Muscle of arm (tissue), 12 donors: ENCODE data around the gene TDRD1. TPM values are rescaled to one million over a fixed set of nuclear protein-coding genes. Genes with fewer than 3 reads are reported as not detected.

Experiments used
- DNase-seq: peaks from one replicate; pipeline ENCODE4 v3.0.0-alpha.2; 2013
- polyA plus RNA-seq, 12 donors: library from polyadenylated mRNA; unstranded; fragments of 120-200 nt; gene quantifications; one replicate each; pipeline ENCODE4 v1.2.1, GENCODE V29; 2013; ENCODE audit not compliant: insufficient read length in 12 of 12

TDRD1 gene
- polyA plus RNA-seq, 12 donors = 0.08 to 0.44 (median 0.13) TPM; not detected in 2

DNA sequence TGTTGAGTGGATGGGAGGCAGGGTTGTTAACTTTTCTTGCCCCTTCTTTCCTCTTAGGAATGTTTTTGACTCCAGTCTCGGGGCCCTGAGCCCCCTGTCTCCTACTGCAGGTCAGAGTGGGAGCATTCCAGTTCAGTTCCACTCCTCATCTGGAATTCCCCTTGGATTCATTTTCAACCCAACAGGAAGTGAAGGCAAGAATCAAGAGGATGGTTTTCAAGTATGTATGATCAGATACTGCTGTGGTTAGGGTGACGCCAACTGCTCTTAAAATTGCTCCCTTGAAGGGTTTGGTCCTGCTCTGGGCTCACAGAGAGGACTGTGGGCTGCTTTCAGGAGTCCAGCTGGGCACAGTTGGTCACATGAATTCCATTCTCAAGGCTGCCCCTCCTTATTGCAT, 81.9 kb downstream of the TDRD1 start:
- DNase-seq = no peak

DNA sequence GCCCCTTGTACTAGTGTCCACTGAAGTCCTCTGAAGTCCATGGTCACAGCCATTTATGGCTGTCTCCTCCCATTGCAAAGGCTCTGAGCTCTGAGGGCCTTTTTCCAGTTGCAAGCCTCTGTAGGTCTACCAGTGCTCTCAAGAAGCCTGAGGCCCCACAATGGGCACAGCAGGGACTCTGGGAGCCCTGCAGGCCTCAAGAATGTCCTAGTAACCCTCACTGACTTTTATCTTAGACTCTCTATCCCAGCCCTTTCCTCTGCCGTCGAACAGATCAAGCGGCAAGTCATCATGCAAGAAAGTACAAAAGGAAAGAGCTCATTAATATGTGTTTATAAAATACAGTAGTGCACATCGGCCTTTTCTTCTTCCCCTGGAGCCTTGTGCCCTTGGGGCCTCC, 83.3 kb downstream of the TDRD1 start:
- DNase-seq = no peak

DNA sequence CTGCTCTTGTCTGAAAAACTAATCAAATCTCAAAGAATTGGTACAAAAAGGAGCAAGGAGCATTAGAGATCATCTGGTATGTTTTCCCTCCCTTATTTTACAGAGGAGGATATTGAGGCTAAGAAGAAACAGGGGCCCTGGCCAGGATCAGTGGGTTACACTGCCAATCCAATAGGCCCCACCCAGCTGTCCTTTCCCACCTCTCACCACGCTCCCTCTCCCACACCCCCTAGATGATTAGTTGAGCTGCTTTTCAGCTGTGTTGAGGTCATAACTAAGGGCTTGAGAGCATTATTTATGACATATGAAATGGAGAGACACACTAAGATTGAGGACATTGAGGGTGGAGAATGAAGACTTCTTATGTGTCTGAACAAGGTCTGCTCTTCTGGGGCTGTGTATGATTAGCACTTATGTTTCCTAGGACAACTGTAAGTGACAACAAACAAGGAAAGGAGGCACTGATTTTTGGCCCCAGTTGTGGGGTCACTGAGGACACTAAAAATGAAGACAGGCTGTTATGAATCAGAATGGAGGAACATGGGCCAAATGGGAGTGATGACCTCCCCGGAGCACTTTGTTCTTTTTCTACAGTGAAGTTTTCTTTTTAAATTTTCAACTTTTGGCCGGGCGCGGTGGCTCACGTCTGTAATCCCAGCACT, 86.4 kb downstream of the TDRD1 start:
- DNase-seq = no peak

DNA sequence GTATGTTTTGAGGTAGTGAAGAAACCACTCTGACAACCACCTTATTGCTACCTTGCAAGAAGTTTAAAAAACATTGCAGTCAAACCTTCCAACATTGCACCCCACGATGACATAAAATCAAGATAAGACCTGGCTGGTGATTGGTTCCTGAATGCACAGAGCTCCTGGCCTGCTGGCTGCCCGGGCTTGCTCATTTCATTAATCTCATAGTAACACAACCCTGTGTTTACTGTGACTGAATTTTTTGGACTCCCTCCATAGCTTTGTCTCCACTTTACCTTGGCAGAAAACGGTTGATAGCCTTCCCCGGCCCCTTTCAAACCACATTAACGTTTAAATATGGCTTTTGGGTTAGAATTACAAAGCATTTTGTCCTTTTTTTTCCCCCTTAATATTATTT, 87.4 kb downstream of the TDRD1 start:
- DNase-seq = no peak

DNA sequence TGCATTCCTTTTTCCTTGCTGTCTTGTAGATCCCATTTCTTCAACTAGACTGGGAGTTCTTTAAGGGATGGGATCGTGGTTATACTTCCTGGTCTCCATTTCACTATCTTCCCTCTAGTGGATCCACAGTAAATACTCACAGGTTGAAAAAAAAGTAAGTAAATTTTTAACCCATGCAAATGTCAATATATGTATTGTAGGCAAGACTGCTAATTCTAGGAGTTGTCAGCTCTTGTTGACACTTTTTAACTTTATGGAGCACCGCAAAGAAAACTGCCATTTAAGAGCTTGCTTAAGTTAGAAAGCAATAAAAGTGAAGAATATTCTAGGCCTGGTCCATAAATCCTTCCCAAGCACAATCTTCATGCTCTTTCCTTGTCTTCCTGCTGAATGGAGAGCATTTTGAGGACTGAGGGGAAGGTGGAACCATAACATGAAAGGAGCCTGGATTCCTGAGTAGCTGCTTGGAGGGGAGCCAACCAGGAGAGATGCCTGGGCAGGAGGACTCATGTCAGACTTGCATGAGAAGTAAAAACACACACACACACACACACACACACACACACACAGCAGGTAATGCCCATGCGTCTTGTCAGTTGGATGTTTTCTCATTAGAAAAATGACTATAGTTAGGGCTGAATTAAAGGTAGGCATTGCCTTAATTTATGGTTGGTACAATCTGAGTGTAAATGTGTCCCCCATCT, 92.1 kb downstream of the TDRD1 start:
- DNase-seq = no peak

DNA sequence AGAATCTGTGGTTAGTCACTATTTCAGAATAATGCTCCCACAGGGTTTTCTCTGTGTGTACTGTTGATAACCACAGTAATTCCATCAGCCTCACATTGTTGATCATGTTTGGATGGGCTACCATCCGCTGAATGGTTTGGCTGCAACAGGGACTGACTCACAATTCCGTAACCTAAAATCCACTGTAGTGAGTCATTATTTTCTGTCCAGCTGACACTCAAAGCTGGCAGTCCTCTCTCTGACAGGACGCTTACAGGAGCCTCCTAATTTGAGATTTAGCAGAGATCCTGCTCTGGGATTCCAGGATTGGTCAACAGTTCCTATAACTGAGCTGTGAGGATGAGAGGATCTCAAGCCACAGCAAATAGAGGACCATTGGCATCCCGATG, 92.6 kb downstream of the TDRD1 start:
- DNase-seq = no peak

DNA sequence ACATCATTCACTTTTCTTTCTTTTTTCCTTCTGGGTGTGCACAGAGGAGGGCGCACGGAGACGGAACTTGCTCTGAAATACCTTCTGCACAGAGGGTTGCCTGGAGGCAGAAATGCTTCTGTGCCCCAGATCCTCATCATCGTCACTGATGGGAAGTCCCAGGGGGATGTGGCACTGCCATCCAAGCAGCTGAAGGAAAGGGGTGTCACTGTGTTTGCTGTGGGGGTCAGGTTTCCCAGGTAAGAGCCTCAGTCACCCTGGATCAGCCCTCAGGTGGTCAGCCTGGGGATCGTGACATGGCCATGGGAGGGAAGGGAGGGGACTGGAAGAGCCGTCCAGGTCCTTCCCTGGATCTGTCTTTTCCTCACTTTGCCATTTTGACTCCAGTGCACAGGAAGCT, 93.5 kb downstream of the TDRD1 start:
- DNase-seq = no peak

DNA sequence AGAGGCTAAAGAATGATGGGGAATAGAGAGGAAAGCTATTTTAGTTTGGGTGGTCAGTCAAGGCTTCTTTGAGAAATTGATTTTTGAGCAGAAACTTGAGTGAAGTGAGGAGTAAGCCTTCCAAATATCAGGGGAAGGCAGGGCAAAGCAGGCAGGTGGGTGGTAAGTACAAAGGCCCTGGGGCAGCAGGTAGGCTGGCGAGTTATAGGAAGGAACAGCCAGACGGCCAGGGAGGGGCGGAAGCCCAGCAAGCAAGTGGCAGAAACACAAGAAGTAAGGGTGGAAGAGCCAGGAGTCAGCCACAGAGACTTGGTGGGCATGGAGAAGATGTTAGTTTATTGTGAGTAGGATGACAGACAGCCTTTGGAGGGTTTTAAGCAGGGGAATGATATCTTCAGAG, 94.8 kb downstream of the TDRD1 start:
- no peak for DNase-seq

DNA sequence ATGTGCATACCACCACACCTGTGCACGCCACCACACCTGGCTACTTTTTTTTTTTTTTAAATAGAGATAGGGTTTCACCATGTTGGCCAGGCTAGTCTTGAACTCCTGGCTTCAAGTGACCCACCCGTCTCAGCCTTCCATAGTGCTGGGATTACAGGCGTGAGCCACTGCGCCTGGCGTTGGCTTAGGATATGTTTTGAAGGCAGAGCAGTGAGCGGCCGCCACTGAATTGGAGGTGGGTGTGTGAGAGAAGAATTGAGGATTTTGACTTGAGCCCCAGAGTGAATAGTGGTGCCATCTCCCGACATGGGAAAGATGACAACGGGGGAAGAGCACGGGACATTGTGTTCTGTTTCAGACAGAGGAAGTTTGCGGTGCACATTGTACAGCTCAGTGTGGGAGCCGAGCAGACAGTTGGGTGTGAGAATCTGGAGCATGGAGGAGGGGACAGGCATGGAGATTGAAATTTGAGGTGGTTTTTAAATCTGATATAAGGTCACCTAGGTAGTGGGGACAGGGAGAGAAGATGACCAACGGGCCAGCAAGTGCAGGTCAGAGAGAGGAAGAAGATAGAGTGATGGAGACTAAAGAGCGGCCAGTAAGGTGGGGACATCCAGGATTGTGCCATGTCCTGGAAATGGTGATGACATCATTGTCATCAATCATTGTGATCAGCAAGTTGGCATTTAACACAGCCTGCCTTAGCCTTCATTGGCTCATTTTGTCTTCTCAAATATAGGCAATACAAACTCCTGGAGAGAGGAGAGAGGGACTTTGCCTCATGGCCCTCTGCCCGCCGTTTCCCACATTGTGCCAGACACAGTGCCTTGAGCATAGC, 95.7 kb downstream of the TDRD1 start:
- no peak for DNase-seq

DNA sequence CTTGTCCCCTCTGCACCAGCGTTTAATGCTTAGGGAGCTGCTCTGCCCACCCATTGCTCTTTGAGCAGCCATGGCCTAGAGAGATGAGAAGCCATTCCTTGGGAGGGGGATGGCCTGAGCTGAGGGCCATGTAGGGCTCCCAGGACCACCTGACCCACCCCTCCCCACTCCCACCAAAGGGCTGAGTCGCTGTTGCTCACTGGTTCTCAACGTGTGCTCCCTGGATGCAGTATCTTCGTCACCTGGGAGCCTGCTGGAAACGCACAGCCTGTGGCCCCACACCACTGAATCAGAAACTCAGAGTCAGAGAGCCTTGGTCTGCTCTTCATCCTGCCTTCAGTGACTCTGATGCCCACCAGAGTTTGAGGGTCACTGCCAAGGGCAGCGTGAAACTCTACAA, 96.9 kb downstream of the TDRD1 start:
- no peak for DNase-seq

DNA sequence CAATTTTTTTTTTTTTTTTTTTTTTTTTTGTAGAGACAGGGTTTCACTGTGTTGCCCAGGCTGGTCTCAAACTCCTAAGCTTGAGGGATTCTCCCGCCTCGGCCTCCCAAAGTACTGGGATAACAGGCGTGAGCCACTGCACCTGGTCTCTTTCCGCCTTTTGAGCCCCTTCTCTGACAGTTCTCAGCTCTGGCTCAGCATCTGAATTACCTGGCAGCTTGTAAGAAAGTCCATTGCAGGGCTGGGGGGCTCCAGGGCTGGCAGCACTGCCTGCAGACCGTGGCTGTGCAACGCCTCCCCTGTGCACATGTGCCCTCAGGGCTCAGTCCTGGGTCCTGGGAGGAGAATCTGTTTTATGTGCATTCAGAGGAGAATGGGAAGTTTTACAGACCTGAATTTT, 97.5 kb downstream of the TDRD1 start:
- no peak for DNase-seq

DNA sequence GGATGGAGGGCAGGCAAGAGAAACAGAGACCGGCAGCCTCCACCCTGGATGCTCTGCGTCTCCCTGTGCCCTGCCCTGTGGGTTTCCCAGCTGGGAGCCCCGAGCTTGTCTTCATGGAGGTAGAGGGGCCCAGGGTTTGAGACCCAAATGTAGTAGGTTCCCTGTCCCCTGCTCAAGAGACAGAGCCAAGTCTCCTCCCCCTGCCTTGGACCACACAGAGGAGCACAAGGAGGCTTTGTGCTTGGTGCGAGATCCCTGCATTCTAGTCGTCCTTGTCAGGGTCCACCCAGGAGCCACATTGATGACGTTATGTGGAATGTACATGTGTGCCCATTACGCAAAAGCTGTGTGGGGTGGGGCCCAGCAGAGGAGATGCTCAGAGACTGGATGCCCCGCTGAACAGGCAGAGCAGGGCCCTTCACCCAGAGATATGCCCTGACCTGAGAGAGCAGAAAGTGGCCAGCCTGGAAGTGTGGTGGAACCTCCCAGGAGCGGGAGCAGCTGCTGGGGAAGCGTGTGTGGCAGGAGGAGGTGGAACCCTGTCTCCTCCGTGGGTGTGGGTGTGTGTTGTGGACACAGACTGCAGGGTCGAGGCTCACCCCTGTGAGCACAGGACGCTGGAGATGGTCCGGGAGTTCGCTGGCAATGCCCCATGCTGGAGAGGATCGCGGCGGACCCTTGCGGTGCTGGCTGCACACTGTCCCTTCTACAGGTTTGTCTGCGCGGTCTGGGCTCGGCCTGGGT, 99.2 kb downstream of the TDRD1 start:
- no peak for DNase-seq

DNA sequence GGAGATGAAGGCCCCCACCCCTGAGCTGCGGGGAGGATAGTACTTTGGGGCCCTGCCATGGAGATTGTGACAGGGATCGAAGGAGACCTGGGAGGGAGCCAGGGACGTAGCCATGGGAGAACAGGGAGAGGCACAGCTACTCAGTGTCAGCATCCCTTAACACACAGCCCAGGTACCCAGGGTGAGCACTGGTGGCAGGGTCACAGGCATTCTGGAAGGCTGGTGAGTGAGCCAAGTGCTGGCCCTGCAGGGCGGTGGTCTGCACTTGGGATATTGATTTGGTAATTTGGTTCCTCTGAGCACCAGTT, 99.7 kb downstream of the TDRD1 start:
- no peak for DNase-seq

DNA sequence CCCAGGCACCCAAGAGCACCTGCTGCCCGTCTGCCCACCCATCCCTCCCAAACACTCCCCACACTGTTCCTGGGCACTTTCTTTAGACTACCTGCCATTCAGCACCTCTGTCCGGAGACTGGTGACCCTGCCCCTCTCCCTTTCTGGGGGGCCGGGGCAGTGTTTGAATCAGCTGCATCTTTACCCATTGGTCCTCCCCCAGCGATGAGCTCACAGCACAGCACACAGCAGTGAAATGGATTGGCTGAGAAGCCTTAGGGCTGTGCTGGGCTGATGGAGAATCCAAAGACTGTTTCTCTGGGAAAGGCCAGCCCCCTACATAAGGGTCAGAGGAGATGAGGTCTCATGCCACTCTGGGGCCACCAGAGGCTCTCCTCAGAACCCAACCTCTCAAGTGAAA, 100.1 kb downstream of the TDRD1 start:
- no peak for DNase-seq

DNA sequence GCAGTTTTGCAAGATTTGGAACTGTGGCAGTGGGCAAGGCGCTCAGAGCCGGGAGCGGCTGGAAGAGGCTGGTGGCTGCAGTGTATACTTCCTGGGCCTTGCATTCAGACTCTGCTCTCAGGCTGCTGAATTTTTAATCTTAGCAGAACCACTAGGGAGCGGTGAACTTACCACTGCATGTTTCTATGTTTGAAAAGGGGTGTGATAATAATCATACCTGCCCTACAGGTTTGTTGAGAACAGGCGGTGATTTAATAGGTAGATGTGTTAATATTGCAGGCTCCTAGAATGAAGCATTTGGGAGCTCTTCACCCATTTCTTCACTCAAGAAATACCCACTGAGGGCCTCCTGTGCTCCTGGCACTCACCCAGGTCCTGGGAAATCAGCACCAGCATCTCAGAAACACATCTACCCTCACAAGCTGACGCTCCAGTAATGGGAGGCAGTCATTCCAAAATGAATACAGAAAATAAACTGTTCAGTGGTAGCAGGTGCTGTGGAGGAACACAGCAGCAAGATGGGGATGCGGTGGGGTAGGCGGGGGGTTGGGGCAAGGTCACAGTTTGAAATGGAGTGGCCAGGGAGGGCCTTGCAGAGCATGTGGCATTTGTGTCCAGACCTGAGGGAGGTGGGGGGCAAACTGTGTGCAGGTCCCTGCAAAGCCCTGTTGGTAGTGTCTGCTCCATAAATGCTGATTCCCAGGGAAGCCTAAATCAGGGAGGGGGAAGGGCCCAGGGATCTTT, 100.9 kb downstream of the TDRD1 start:
- DNase-seq = no peak

DNA sequence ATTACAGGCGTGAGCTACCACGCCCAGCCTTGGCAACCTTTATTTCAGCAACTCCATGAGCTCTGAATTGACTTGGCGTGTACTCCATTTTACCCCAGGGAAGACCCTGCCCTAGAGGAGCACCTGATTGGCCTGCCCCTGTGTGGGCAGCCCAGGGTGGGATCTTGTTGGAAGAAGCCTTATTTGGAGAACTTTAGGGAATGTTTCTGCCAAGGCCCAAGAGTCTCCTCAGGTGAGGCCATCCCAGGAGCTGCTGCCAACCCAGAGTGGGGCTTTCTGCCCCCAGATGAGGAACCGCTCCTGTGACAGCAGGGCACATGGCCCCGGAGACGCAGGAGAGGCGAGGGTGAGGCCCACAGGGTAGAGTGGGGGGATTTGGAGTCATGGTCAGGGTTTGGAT, 101.9 kb downstream of the TDRD1 start:
- no peak for DNase-seq

DNA sequence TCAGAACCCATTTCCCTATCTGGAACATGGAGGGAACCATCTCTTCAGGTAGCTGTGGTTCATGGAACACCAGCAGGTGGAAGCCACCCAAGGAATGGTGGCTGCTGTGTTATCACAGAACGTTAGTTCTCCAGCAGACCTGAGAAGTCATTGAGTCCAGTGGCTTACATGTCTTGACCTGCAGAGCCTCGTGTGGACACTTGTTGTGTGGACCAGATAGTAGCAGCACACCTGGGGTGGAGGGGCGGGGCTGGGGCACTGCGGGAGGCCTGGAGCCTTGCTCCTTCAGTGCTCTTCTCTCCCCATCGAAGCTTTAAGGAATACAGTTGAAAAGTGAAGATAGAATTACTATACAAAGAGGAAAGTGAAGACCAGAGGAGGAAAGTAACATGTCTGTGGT, 102.3 kb downstream of the TDRD1 start:
- no peak for DNase-seq
